Right lobe of liver (tissue), 6 donors: ENCODE measurements around the gene ZP2. TPM values are rescaled to one million over a fixed set of nuclear protein-coding genes. Genes with fewer than 3 reads are reported as not detected.

Experiments
- ATAC-seq, 4 donors: fragments of 200-7000 bp; cut with Tn5 transposase; one replicate each; pipeline ENCODE4 v1.9.1; 2020; ENCODE audit warnings: mild to moderate bottlenecking in 4 of 4, moderate library complexity in 4 of 4
- DNase-seq, 3 donors: peaks; one replicate each; pipeline ENCODE4 v3.0.0-alpha.2; 2020
- H3K27ac ChIP-seq, 3 donors: fragments of 200-600 bp; one replicate each; pipeline ENCODE4 v1.8.0; 2022
- H3K27me3 ChIP-seq, 2 donors: fragments of 200-600 bp; one replicate each; pipeline ENCODE4 v1.8.0; 2022
- H3K36me3 ChIP-seq, 4 donors: fragments of 200-600 bp; sonication (generic) in 1 of 4; one replicate each; pipeline versions ENCODE4 v1.5.1 to v1.8.0; 2017 to 2022; ENCODE audit warnings: control low read depth in 1 of 4
- H3K4me1 ChIP-seq, 4 donors: fragments of 200-600 bp; sonication (generic) in 1 of 4; one replicate each; pipeline versions ENCODE4 v1.5.1 to v1.8.0; 2017 to 2022; ENCODE audit warnings: control low read depth in 1 of 4
- H3K4me3 ChIP-seq, 3 donors: fragments of 200-600 bp; one replicate each; pipeline ENCODE4 v1.8.0; 2022
- H3K9me3 ChIP-seq, 4 donors: fragments of 200-600 bp; sonication (generic) in 1 of 4; one replicate each; pipeline versions ENCODE4 v1.5.1 to v1.8.0; 2017 to 2022; ENCODE audit warnings: control low read depth in 1 of 4
- CTCF ChIP-seq, 4 donors: fragments of 200-600 bp in 3 of 4; fragments of 450-650 bp in 1 of 4; IDR thresholded peaks; one replicate each; pipeline versions ENCODE4 v1.5.1 to v1.8.0; 2016 to 2022; ENCODE audit warnings: antibody characterized with exemption in 4 of 4, mild to moderate bottlenecking in 2 of 4
- POLR2A ChIP-seq: fragments of 450-650 bp; IDR thresholded peaks from one replicate; pipeline ENCODE4 v1.6.1; 2017; ENCODE audit warnings: antibody characterized with exemption, mild to moderate bottlenecking
- WGBS: methylation state at CpG from one replicate; pipeline ENCODE4 v1.1.6; 2018; ENCODE audit warnings: low coverage, low lambda C conversion rate; ENCODE audit not compliant: insufficient coverage; ENCODE audit errors: missing lambda C conversion rate; 5-methylcytosine and 5-hydroxymethylcytosine counted together
- intact Hi-C, 2 donors: fragments of 100-400 bp; cut with DNase I; formaldehyde crosslinking; loops; one replicate each; pipeline versions ENCODE4 v1.11.2 to v1.14.1; 2022
- long read RNA-seq: library from polyadenylated mRNA; unstranded; transcript quantifications from one replicate; pipeline ENCODE4 v2.0.0, GENCODE V29; 2019
- total RNA-seq, 6 experiments: library from RNA; depleted of rRNA in 2 of 6; stranded (reverse); fragments of >200 nt in 2 of 6; fragmentation: NEBNext Ultra II Directional in 3 of 6; extraction: Animal tissue kit (Norgen Biotek cat#: 25700) in 3 of 6; gene quantifications; one replicate each; pipeline versions ENCODE4 v1.1.0 to v1.2.4, GENCODE V29; 2016 to 2023
- donor health status: DM: no; HTN: yes; CAD: no.
- donor health status: DM: no; HTN: no; CAD: no.
- donor health status: DM: no; HTN: no; CAD: no.
- donor health status: DM: no; HTN: yes; CAD: no.
- donor health status: DM: no; HTN: yes; CAD: no.

Gene ZP2
- total RNA-seq: not detected
- long read RNA-seq: 0 reads

GRCh38 chr16:21211486-21211885 lies at the start of gene ZP2:
TSS of gene ZP2 (minus strand) at chr16:21211574. CDS start at chr16:21211547, 27 bp downstream.
- TF ChIP-seq CTCF (IDR thresholded peaks at IDR 0.05): no peak
- no peak for TF ChIP-seq POLR2A
- Histone ChIP-seq H3K27me3 (no peaks in the 10 kb centered on the region), H3K36me3 (no peaks in the 10 kb centered on the region), H3K9me3 (no peaks in the 10 kb centered on the region), H3K4me3 (no peak within 1 kb of the TSS), H3K27ac (no peak within 1 kb of the TSS), H3K4me1 (no peaks in the 10 kb centered on the region)
- intact Hi-C loops: no loop called here
- no peak for DNase-seq
- 37% methylated on average over 4 of the region's 5 CpGs for WGBS
- no peak for ATAC-seq

GRCh38 chr16:21257284-21257683 lies 45.9 kb upstream of the ZP2 start:
- H3K27ac ChIP-seq: no peak overlapping the region
- H3K9me3 ChIP-seq: no peaks in the 10 kb centered on the region
- no peak overlapping the region for H3K4me3 ChIP-seq
- H3K36me3 ChIP-seq: no peaks in the 10 kb centered on the region
- ATAC-seq (no peak), DNase-seq (no peak)
- 83% methylated on average over 4 of the region's 4 CpGs for WGBS
- TF ChIP-seq POLR2A (no peak), CTCF (IDR thresholded peaks at IDR 0.05) (no peak)
- peaks cover 0 to 33% (median 18%) of the 10 kb centered on the region in 4 donors for H3K4me1 ChIP-seq
- H3K27me3 ChIP-seq: no peaks in the 10 kb centered on the region
- intact Hi-C loops: no loop called here

GRCh38 chr16:21256636-21257035 lies 45.3 kb upstream of the ZP2 start:
- Histone ChIP-seq H3K27me3 (no peaks in the 10 kb centered on the region), H3K4me1 (peaks cover 0 to 27% (median 13%) of the 10 kb centered on the region in 4 donors), H3K4me3 (no peak overlapping the region), H3K27ac (no peak overlapping the region), H3K9me3 (no peaks in the 10 kb centered on the region), H3K36me3 (no peaks in the 10 kb centered on the region)
- WGBS: 76% methylated on average over 2 of the region's 2 CpGs
- DNase-seq: no peak
- intact Hi-C loops: no loop called here
- no peak for TF ChIP-seq POLR2A
- TF ChIP-seq CTCF (IDR thresholded peaks at IDR 0.05): no peak
- ATAC-seq: no peak

GRCh38 chr16:21253470-21253869 lies 42.1 kb upstream of the ZP2 start:
- H3K27ac ChIP-seq: no peak overlapping the region
- TF ChIP-seq CTCF (IDR thresholded peaks at IDR 0.05): no peak
- TF ChIP-seq POLR2A: no peak
- H3K27me3 ChIP-seq: no peaks in the 10 kb centered on the region
- H3K9me3 ChIP-seq: no peaks in the 10 kb centered on the region
- H3K4me3 ChIP-seq: no peak overlapping the region
- DNase-seq (no peak), ATAC-seq (no peak)
- 84% methylated on average over 3 of the region's 3 CpGs for WGBS
- peaks cover 0 to under 1% (median 0%) of the 10 kb centered on the region in 4 donors for H3K4me1 ChIP-seq
- peaks cover 0 to 18% (median 9%) of the 10 kb centered on the region in 4 donors for H3K36me3 ChIP-seq
- intact Hi-C loops: no loop called here
